ENCODE measurements around the gene MCF2.

MCF2 gene

GRCh38 chrX:139585613-139586012, 122.4 kb downstream of the MCF2 start:
- no peak for DNase-seq (ENCODE audit: low read depth)

- DNase-seq (ENCODE audit: low read depth), result no peak
Observed at GRCh38 chrX:139581068-139581467, 126.9 kb downstream of the MCF2 start.

- DNase-seq (ENCODE audit: low read depth), result no peak
Observed at GRCh38 chrX:139566981-139567380, 141.0 kb downstream of the MCF2 start.

GRCh38 chrX:139563251-139563650, 144.7 kb downstream of the MCF2 start:
- no peak for DNase-seq (ENCODE audit: low read depth)

- DNase-seq (ENCODE audit: low read depth), result no peak
Observed at GRCh38 chrX:139560221-139560620, 147.7 kb downstream of the MCF2 start.

GRCh38 chrX:139559383-139560042, 148.5 kb downstream of the MCF2 start:
- no peak for DNase-seq (ENCODE audit: low read depth)

- DNase-seq (ENCODE audit: low read depth), result no peak
Observed at GRCh38 chrX:139554991-139555675, 152.8 kb downstream of the MCF2 start.

GRCh38 chrX:139554376-139554775, 153.6 kb downstream of the MCF2 start:
- DNase-seq (ENCODE audit: low read depth), result no peak

GRCh38 chrX:139544591-139544990, 163.4 kb downstream of the MCF2 start:
- no peak for DNase-seq (ENCODE audit: low read depth)

GRCh38 chrX:139543920-139544319, 164.0 kb downstream of the MCF2 start:
- no peak for DNase-seq (ENCODE audit: low read depth)

- DNase-seq (ENCODE audit: low read depth), result no peak
Observed at GRCh38 chrX:139542652-139543051, 165.3 kb downstream of the MCF2 start.

GRCh38 chrX:139538907-139539790, 168.8 kb downstream of the MCF2 start:
- DNase-seq (ENCODE audit: low read depth), result no peak

- DNase-seq (ENCODE audit: low read depth), result no peak
Observed at GRCh38 chrX:139533444-139533843, 174.5 kb downstream of the MCF2 start.

- no peak for DNase-seq (ENCODE audit: low read depth)
Observed at GRCh38 chrX:139532834-139533233, 175.1 kb downstream of the MCF2 start.
